Dermis blood vessel endothelial cell (primary cell): Measurements from ENCODE around the gene KIRREL1. TPM values are rescaled to one million over a fixed set of nuclear protein-coding genes. Genes with fewer than 3 reads are reported as not detected.
A peak's percentile ranks its signal among the peaks of the same experiment; 100 is the strongest.

Experiments
- DNase-seq: peaks from one replicate; pipeline ENCODE4 v3.0.0; 2010
- total RNA-seq: library from RNA; depleted of rRNA; stranded (reverse); fragments of >200 nt; gene quantifications from 2 replicates; pipeline ENCODE4 v1.2.3, GENCODE V29; 2014

The KIRREL1 gene
- total RNA-seq, 1 donor from 2014 or later, result 28.2 TPM

- no peak for DNase-seq
Observed at GRCh38 chr1:158077411-158078256, 84.2 kb downstream of the KIRREL1 start.

GRCh38 chr1:158078569-158079080, 85.2 kb downstream of the KIRREL1 start:
- DNase-seq, result no peak

DNA sequence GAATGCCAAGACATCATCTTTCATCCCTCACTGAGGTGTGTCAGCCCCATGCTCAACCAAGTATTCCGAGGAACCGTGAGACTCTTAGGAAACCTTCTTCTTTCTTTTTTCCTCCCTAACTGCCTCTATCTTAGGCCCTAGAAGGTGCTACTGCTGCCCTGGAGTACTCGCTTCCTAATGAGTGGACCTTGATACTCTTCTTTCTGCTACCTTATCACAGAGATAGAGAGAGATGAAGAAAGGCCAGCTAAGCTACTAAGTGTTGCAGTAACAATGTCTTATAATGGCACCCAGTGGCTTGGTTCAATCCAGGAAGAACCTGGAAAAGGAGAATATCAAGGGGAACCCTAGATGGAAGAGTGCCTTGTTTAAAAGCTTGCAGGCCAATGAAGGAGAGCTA, 86.6 kb downstream of the KIRREL1 start:
- no peak for DNase-seq

- DNase-seq, result no peak
Observed at GRCh38 chr1:158084336-158084735, 90.9 kb downstream of the KIRREL1 start.

GRCh38 chr1:158084747-158085146, 91.3 kb downstream of the KIRREL1 start:
- no peak for DNase-seq

DNA sequence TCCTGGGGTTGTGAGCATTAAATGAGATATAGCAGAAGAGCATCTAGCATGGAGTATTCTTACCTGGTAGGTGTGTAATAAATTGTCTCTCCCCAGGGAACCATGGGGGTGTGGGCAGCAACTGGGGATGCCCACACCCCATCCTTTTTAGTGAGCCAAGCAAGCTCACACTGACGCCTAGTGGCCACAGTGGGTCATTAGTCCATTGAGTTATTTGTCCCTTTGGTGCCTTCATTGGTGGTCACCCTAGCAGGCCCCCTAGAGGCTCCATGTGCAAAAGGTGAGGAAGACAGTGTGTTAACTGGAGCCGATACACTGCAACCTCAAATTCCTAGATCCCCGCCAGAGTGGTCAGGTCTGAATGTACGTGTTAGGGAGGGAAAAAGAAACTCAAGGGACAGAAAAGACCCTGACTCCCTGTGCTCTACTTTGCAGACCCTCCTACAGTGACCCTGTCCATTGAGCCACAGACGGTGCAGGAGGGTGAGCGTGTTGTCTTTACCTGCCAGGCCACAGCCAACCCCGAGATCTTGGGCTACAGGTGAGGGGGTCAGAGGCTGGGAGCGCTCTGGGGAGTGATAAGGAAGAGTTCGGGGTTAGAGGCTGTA, 94.0 kb downstream of the KIRREL1 start:
- DNase-seq, result peak; percentile 93

GRCh38 chr1:158089476-158089875, 96.0 kb downstream of the KIRREL1 start:
- no peak for DNase-seq

DNA sequence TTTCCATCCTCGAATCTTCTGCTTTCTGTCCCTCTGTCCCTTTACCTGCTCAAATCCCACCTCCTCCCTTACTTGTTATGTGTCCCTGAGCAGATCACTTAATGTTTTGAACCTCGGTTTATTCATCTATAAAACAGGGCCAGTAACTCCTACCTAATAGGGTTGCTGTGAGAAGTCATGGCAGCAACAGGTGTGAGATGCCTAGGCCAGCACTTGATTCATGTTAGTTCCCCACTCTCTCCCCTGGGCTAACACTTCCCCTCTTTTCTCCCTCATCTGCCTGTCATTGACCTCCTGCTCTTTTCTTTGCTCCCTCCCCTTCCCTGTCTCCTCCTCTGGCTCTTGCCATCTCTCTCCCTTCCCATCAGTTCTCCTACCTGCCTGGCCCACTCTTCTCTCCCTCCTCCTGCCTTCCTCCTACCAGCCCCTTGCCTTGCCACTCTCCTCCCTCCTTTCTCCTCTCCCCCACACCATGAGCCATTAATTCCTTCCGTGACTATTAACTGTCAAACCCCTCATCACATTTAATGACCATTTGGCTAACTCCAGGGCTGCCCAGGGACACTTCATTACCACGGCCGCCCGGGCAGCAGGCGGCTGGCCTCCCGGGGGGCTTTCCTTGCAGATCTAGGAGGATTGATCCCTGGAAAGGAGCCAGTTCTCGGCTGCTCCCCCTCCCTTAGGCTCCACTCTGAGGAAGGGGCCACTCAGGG, 96.6 kb downstream of the KIRREL1 start:
- DNase-seq, result no peak

- DNase-seq, result no peak
Observed at GRCh38 chr1:158093376-158093775, 99.9 kb downstream of the KIRREL1 start.

DNA sequence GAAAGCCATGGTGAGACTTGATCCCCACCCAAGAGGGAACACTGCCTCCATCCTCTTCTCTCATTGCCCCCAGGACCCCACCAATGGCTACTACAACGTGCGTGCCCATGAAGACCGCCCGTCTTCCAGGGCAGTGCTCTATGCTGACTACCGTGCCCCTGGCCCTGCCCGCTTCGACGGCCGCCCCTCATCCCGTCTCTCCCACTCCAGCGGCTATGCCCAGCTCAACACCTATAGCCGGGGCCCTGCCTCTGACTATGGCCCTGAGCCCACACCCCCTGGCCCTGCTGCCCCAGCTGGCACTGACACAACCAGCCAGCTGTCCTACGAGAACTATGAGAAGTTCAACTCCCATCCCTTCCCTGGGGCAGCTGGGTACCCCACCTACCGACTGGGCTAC, 101.1 kb downstream of the KIRREL1 start:
- DNase-seq, result no peak

- DNase-seq, result peak; percentile 62
Observed at GRCh38 chr1:158095737-158096335, 102.4 kb downstream of the KIRREL1 start.

DNA sequence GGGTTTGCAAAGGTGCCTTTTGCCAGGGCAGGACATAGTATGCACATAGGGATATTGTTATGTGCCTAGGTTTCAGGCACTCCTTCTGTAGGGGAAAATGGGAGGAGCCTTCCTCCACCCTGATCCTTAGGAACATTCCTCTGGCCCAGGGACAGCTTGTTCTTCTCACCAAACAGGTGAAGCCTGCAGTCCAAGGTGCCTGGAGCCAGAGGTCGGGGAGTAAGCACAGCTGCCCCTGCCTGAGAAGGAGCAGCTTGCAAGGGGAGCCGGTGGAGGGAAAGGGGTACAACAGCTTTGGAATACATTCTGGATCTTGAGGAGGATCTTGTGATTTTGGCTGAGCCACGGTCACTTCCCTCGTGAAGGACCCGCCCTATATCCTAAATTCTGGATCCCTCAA, 104.8 kb downstream of the KIRREL1 start:
- no peak for DNase-seq

GRCh38 chr1:158099185-158099584, 105.7 kb downstream of the KIRREL1 start:
- no peak for DNase-seq

- no peak for DNase-seq
Observed at GRCh38 chr1:158100498-158100897, 107.1 kb downstream of the KIRREL1 start.

DNA sequence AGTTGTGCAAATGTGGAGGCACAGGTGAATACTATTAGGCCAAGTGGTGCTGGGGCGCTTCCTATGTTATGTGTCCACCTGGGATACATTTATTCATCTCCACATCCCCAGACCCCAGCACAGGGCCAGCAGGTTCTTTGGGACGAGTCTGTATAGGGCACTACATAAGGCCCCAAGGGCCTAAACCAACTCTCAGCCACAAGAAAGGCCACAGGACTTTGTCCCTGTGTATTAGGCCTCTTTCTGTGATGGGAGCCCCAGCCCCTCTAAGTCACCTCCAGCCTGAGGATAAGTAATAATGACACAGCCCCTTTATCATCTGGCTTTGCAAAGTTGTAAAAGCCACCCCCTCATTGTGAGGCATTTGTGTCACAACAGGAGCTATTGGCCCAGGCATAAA, 108.0 kb downstream of the KIRREL1 start:
- DNase-seq, result no peak

- DNase-seq, result peak; percentile 87
Observed at GRCh38 chr1:158101927-158102326, 108.5 kb downstream of the KIRREL1 start.

DNA sequence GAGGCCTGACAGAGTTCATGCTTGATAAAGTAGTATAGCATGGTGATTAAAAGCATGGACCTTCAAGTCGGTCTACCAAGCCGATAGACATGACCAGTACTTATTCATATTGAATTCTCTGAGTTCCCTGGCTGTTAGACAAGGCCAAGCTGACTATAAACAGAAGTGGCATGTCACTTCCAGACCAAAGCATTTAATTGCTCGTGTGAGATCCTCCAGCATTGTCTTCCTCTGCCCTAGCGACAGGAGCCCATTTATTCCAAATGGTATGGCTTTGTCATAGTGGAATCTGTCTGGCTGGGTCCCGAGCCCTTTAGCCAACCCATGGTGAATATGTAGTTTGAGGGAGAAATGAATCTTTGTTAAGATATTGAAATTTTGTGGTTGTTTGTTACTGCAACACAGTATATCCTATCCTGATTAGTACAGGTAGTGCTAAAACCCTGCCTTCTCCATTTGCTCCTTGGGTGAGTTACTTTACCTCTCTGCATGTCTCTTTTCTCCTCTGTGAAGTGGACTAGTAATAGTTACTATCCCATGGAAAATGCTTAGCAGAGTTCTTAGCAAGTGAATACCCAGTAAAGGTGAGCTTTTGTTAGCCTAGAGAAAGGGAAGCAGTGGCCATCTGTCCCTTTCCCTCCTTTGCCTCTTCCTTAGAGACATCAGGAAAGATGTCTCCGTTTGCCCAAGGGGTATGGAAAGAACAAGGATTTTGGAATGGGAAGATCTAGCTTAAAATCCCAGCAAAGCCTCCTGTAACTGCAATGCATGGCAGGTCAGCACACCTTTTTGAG, 109.6 kb downstream of the KIRREL1 start:
- no peak for DNase-seq

DNA sequence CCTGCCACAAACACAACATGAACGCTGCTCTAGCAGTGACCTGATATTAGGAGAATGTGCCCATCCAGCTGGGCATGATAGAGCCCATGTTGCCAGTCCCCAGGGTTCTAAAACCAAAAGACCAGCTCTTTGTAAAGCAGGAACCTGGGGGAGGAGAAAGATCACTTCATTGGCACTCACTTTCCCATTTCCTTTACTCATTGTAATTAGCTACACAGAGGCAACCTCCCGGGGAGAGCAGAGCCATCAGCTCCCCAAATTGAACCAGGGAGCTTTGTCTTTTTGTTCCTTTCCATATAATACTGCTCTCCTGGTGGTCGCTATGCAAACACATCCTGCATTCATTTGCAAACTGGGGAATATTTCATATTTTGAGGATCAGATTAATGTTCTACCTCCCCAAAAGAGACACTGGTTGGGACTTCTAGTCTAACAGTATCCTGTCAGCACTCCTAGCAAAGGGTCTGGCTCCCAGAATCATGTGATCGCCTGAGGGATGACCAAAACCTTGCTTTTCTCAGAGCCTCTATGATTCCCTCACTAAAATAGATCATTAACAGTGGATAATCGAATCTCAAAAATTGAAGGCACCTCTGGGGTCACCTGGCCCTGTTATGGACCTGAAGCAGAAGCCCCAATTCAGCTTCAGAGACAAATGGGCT, 110.5 kb downstream of the KIRREL1 start:
- no peak for DNase-seq

DNA sequence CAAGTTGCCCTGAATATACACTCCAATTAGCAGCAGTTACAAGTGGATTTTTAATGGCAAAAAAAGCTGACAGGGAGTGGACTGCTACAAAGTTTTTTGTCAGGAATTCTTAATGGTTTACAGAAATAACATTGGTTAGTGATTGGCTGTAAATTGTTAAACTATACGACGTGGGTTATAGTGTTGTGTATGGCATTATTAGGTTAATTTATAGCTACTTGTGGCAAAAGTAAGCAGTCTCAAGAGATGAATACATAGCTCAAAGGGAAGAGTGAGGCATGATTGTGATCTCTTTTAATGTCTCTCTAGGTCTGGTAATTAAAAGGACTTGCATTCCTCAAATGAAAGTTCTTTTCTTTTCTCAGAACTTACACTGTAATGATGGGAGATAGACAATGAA, 111.4 kb downstream of the KIRREL1 start:
- no peak for DNase-seq

DNA sequence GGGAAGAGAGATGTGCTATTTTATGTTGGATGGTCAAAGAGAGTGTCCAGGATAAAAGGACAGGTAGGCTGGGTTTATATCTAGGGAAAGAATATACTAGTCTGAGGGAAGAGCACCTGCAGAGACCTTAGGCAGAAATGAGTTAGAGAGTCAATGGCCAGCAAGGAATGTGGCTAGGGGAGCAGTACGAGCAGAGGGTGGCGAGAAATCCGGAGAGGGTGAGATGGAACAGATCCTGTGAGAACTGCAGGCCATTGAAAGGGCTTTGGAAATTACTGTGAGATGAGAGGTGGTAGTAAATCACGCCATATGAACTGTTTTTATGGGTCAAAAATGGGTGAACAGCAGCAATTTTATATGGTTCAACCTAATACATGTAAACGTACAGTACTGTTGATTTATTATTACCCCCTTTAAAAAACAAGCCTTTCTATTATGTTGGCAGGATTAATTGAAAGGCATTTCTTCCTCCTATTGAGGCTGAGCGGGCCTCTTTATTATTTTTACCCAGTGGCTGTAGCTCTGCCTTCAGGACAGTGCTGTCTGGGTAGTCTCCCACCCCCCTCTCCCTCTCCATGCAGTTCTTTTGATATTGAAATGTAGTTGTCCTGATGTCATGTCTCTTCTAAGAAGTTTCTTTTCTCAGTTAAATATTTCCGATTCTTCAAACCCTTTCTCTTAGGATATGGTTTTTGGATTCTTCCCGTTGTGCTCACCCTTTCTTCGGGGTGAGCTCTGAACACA, 112.1 kb downstream of the KIRREL1 start:
- no peak for DNase-seq

DNA sequence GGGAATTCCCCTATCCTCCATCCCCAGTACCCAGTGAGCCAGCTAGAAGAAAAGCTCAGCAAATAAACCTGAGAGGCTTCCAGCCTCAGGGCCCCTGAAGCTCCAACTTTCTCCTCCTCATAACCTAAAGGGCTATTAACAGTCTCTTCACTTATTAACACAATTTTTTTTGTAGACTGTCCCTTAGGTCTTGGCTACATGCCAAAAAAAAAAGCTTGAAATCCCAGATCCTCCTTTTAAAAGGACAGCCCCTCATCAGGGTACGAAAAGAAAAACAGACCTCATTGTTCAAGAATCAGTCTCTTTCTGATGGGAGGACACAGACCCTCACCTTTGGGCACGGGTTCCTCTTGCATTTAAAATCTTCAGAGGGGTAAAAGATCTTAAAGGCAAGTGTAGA, 114.5 kb downstream of the KIRREL1 start:
- DNase-seq, result no peak
